Measurements from ENCODE around the gene CACNA2D2.

- TF ChIP-seq ERG (CRISPR knock-in tag; IDR thresholded peaks at IDR 0.05) (no peak), FOXJ3 (CRISPR knock-in tag; IDR thresholded peaks at IDR 0.05; ENCODE audit: borderline replicate concordance) (no peak), JUN (CRISPR knock-in tag; IDR thresholded peaks at IDR 0.05) (no peak), AR (CRISPR knock-in tag; IDR thresholded peaks at IDR 0.05) (no peak), RELA (CRISPR knock-in tag; IDR thresholded peaks at IDR 0.05; ENCODE audit: borderline replicate concordance) (no peak), CREM (CRISPR knock-in tag; IDR thresholded peaks at IDR 0.05) (no peak), ZBTB21 (CRISPR knock-in tag; IDR thresholded peaks at IDR 0.05; ENCODE audit: borderline replicate concordance) (no peak), TCF7 (CRISPR knock-in tag; IDR thresholded peaks at IDR 0.05; ENCODE audit: low read depth) (no peak)
- TF ChIP-seq, protein P1, sequence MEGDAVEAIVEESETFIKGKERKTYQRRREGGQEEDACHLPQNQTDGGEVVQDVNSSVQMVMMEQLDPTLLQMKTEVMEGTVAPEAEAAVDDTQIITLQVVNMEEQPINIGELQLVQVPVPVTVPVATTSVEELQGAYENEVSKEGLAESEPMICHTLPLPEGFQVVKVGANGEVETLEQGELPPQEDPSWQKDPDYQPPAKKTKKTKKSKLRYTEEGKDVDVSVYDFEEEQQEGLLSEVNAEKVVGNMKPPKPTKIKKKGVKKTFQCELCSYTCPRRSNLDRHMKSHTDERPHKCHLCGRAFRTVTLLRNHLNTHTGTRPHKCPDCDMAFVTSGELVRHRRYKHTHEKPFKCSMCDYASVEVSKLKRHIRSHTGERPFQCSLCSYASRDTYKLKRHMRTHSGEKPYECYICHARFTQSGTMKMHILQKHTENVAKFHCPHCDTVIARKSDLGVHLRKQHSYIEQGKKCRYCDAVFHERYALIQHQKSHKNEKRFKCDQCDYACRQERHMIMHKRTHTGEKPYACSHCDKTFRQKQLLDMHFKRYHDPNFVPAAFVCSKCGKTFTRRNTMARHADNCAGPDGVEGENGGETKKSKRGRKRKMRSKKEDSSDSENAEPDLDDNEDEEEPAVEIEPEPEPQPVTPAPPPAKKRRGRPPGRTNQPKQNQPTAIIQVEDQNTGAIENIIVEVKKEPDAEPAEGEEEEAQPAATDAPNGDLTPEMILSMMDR (IDR thresholded peaks at IDR 0.05): no peak
- TF ChIP-seq, protein P2, sequence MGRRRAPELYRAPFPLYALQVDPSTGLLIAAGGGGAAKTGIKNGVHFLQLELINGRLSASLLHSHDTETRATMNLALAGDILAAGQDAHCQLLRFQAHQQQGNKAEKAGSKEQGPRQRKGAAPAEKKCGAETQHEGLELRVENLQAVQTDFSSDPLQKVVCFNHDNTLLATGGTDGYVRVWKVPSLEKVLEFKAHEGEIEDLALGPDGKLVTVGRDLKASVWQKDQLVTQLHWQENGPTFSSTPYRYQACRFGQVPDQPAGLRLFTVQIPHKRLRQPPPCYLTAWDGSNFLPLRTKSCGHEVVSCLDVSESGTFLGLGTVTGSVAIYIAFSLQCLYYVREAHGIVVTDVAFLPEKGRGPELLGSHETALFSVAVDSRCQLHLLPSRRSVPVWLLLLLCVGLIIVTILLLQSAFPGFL (CRISPR knock-in tag; IDR thresholded peaks at IDR 0.05; ENCODE audit: borderline replicate concordance): no peak
- TF ChIP-seq, protein P3, sequence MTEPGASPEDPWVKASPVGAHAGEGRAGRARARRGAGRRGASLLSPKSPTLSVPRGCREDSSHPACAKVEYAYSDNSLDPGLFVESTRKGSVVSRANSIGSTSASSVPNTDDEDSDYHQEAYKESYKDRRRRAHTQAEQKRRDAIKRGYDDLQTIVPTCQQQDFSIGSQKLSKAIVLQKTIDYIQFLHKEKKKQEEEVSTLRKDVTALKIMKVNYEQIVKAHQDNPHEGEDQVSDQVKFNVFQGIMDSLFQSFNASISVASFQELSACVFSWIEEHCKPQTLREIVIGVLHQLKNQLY (CRISPR knock-in tag; IDR thresholded peaks at IDR 0.05): no peak
- TF ChIP-seq, protein P4, sequence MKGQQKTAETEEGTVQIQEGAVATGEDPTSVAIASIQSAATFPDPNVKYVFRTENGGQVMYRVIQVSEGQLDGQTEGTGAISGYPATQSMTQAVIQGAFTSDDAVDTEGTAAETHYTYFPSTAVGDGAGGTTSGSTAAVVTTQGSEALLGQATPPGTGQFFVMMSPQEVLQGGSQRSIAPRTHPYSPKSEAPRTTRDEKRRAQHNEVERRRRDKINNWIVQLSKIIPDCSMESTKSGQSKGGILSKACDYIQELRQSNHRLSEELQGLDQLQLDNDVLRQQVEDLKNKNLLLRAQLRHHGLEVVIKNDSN (CRISPR knock-in tag; IDR thresholded peaks at IDR 0.05): no peak
- TF ChIP-seq, protein P5, sequence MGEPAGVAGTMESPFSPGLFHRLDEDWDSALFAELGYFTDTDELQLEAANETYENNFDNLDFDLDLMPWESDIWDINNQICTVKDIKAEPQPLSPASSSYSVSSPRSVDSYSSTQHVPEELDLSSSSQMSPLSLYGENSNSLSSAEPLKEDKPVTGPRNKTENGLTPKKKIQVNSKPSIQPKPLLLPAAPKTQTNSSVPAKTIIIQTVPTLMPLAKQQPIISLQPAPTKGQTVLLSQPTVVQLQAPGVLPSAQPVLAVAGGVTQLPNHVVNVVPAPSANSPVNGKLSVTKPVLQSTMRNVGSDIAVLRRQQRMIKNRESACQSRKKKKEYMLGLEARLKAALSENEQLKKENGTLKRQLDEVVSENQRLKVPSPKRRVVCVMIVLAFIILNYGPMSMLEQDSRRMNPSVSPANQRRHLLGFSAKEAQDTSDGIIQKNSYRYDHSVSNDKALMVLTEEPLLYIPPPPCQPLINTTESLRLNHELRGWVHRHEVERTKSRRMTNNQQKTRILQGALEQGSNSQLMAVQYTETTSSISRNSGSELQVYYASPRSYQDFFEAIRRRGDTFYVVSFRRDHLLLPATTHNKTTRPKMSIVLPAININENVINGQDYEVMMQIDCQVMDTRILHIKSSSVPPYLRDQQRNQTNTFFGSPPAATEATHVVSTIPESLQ (CRISPR knock-in tag; IDR thresholded peaks at IDR 0.05): no peak
These were observed 25.4 kb downstream of the CACNA2D2 start for GRCh38 chr3:50478051-50478450.
